OCI-LY7 (cell line): ENCODE data around the gene GUCY2F. TPM values are rescaled to one million over a fixed set of nuclear protein-coding genes. Genes with fewer than 3 reads are reported as not detected.

Experiments
- BruUV-seq: library from RNA; stranded (reverse); fragments of 400-500 nt; replicated peaks from 2 replicates; lab custom pipeline; 2021; lab: Mats Ljungman, UMichigan
- CTCF ChIA-PET: fragments of 300-600 bp; sonication (Branson Sonifier 250); formaldehyde crosslinking; loops from one replicate; lab custom pipeline; 2022; ENCODE audit warnings: antibody characterized with exemption; ENCODE audit not compliant: unreplicated experiment; lab: Charles Lee
- POLR2A ChIA-PET: fragments of 300-600 bp; sonication (Branson Sonifier 250); formaldehyde crosslinking; loops from one replicate; lab custom pipeline; 2022; ENCODE audit warnings: antibody characterized with exemption; lab: Charles Lee
- DNase-seq: peaks from one replicate; pipeline ENCODE4 v3.0.0-alpha.2; 2015; ENCODE audit warnings: low spot score
- H2AFZ ChIP-seq: fragments of 200-600 bp; sonication (generic), shearing (Covaris generic); 2 replicates; pipeline ENCODE4 v1.6.1; 2014; ENCODE audit warnings: mild to moderate bottlenecking, antibody characterized with exemption, low read length, moderate library complexity
- H3K27ac ChIP-seq: fragments of 200-600 bp; sonication (generic); 2 replicates; pipeline ENCODE4 v1.5.1; 2014; ENCODE audit warnings: mixed run types, low read depth, mild to moderate bottlenecking, moderate library complexity, low read length, inconsistent platforms; ENCODE audit not compliant: poor library complexity, severe bottlenecking
- H3K36me3 ChIP-seq: fragments of 200-600 bp; sonication (generic); 2 replicates; pipeline ENCODE4 v1.6.1; 2014; ENCODE audit warnings: mild to moderate bottlenecking, antibody characterized with exemption, low read length, moderate library complexity, mixed read lengths; ENCODE audit not compliant: insufficient read depth
- H3K4me1 ChIP-seq: fragments of 200-600 bp; sonication (generic); 2 replicates; pipeline ENCODE4 v1.5.1; 2014; ENCODE audit warnings: mild to moderate bottlenecking, low read length; ENCODE audit not compliant: insufficient read depth, poor library complexity, severe bottlenecking
- H3K4me2 ChIP-seq: fragments of 200-600 bp; sonication (generic); 2 replicates; pipeline ENCODE4 v1.6.1; 2014; ENCODE audit warnings: mild to moderate bottlenecking, low read length
- H3K4me3 ChIP-seq: fragments of 200-600 bp; sonication (generic); 2 replicates; pipeline ENCODE4 v1.5.1; 2014; ENCODE audit warnings: mild to moderate bottlenecking, low read depth, low read length; ENCODE audit not compliant: poor library complexity, severe bottlenecking
- H3K79me2 ChIP-seq: fragments of 200-600 bp; sonication (generic); 2 replicates; pipeline ENCODE4 v1.6.1; 2016; ENCODE audit warnings: low read depth, mild to moderate bottlenecking, low read length, moderate library complexity, mixed read lengths; ENCODE audit not compliant: insufficient read depth
- H3K9me2 ChIP-seq: fragments of 200-600 bp; sonication (generic); 2 replicates; pipeline ENCODE4 v1.6.1; 2016; ENCODE audit warnings: mild to moderate bottlenecking, low read length, mixed read lengths; ENCODE audit not compliant: insufficient read depth
- H3K9me3 ChIP-seq: fragments of 200-600 bp; sonication (generic); 2 replicates; pipeline ENCODE4 v1.6.1; 2014; ENCODE audit warnings: mild to moderate bottlenecking, mixed run types, low read length, mixed read lengths
- H4K20me1 ChIP-seq: fragments of 200-600 bp; sonication (generic); 2 replicates; pipeline ENCODE4 v1.6.1; 2014; ENCODE audit warnings: mild to moderate bottlenecking, antibody characterized with exemption, low read length, moderate library complexity, mixed read lengths; ENCODE audit not compliant: insufficient read depth
- EZH2phosphoT487 ChIP-seq: fragments of 200-600 bp; sonication (generic); IDR thresholded peaks from 2 replicates; pipeline ENCODE4 v1.6.1; 2018; ENCODE audit warnings: low read depth, borderline replicate concordance, mild to moderate bottlenecking, mixed run types, antibody characterized with exemption, low read length, moderate library complexity, mixed read lengths
- intact Hi-C: fragments of 100-400 bp; cut with micrococcal nuclease; formaldehyde crosslinking; loops from one replicate; pipeline ENCODE4 v1.10.0; 2022; ENCODE audit not compliant: unreplicated experiment
- total RNA-seq, 2 experiments: library from RNA; depleted of rRNA in 1 of 2; stranded (reverse); fragments of >200 nt in 1 of 2; shearing (Covaris generic) in 1 of 2; gene quantifications; 2 replicates each; pipeline ENCODE4 v1.2.3, GENCODE V29; 2014 to 2022
- TF ChIP-seq, protein P1 (sequence below): fragments of 200-600 bp; sonication (generic); conservative IDR thresholded peaks from 2 replicates; pipeline ENCODE4 v1.5.1; 2014; ENCODE audit warnings: mild to moderate bottlenecking, antibody characterized with exemption, low read length, moderate library complexity, mixed read lengths

Gene GUCY2F
- total RNA-seq, 2 experiments from 2014 or later = not detected

DNA sequence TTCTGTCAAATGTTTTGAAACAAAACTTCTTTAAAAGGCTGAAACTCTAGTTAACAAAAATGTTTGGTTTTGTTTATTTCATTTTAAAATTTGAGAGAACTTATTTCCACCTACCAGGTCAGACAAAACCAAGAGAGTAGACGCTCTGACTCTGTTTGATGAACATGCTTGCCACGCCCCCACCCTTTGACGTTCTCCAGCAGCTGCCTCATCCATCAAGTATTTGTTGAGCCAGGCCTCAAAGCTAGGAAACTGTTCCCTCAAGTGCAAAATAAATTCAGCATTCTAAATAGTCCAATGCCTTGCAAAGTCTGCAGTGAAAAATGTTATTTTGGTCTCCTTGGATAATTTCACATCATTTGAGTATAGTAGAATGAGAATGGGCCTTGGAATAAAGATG, 121.6 kb downstream of the GUCY2F start:
- H3K4me2 ChIP-seq = no peak overlapping the region
- DNase-seq = no peak
- ChIA-PET POLR2A (no interaction called here), CTCF (no interaction called here)
- H4K20me1 ChIP-seq = no peaks in the 10 kb centered on the region
- H3K79me2 ChIP-seq = no peaks in the 10 kb centered on the region
- no peaks in the 10 kb centered on the region for H3K36me3 ChIP-seq
- no peaks in the 10 kb centered on the region for H3K9me2 ChIP-seq
- H3K9me3 ChIP-seq = no peaks in the 10 kb centered on the region
- H2AFZ ChIP-seq = no peak overlapping the region
- H3K4me1 ChIP-seq = no peaks in the 10 kb centered on the region
- no peak for TF ChIP-seq EZH2phosphoT487
- TF ChIP-seq, protein P1, sequence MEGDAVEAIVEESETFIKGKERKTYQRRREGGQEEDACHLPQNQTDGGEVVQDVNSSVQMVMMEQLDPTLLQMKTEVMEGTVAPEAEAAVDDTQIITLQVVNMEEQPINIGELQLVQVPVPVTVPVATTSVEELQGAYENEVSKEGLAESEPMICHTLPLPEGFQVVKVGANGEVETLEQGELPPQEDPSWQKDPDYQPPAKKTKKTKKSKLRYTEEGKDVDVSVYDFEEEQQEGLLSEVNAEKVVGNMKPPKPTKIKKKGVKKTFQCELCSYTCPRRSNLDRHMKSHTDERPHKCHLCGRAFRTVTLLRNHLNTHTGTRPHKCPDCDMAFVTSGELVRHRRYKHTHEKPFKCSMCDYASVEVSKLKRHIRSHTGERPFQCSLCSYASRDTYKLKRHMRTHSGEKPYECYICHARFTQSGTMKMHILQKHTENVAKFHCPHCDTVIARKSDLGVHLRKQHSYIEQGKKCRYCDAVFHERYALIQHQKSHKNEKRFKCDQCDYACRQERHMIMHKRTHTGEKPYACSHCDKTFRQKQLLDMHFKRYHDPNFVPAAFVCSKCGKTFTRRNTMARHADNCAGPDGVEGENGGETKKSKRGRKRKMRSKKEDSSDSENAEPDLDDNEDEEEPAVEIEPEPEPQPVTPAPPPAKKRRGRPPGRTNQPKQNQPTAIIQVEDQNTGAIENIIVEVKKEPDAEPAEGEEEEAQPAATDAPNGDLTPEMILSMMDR = no peak
- H3K27ac ChIP-seq = no peak overlapping the region
- intact Hi-C loops = no loop called here
- BruUV-seq = no TSS peak
- no peak overlapping the region for H3K4me3 ChIP-seq

DNA sequence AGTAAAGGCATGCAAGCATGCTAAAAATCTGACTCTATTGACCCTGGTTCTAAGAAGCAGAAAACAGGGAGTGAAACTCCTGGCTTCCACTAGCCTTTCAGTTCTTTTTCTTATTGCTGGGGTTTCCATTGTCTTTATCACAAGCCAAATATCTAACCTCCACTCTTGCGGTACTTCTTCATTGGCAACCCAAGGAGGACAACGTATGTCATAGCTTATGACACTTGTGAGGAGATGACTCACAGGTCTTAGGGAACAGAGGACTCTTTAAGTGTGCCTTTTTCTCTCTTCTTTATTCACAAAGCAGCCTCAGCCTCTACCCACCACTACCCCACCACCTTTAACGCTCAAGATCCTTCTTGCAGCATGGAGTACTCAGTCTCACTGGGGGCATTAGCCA, 124.2 kb downstream of the GUCY2F start:
- BruUV-seq = no TSS peak
- H3K27ac ChIP-seq = no peak overlapping the region
- TF ChIP-seq EZH2phosphoT487 = no peak
- TF ChIP-seq, protein P1 = no peak
- no peaks in the 10 kb centered on the region for H3K9me2 ChIP-seq
- ChIA-PET POLR2A (no interaction called here), CTCF (no interaction called here)
- H4K20me1 ChIP-seq = no peaks in the 10 kb centered on the region
- no peaks in the 10 kb centered on the region for H3K79me2 ChIP-seq
- H3K9me3 ChIP-seq = no peaks in the 10 kb centered on the region
- no peak overlapping the region for H3K4me2 ChIP-seq
- no peak overlapping the region for H3K4me3 ChIP-seq
- no peak for DNase-seq
- H3K4me1 ChIP-seq = no peaks in the 10 kb centered on the region
- intact Hi-C loops = no loop called here
- H3K36me3 ChIP-seq = no peaks in the 10 kb centered on the region
- no peak overlapping the region for H2AFZ ChIP-seq

DNA sequence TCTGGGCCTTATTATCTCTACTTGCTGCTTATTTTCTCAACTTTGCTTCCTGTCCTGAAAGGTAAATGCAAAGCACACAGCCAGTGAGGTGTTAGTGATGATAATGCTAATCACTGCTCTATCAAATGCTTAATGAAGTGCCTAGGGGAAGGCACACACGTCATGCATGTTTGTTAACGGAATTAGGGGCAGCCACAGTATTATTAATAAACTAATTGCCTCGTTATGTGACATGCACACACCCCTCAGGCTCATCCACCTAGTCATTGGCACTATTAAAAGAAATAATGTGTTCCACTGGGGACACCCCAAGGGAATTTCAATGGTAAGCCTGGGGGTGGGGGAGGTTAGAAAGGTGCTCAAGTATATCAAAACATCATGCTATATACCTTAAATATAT, 125.2 kb downstream of the GUCY2F start:
- POLR2A ChIA-PET = interaction anchor here (0.6 kb wide), 1 partner anchor 985 kb away, joined by 4 read pairs; no protein-coding TSS in a partner anchor

More for the DNA sequence above, 125.2 kb downstream of the GUCY2F start:
- Histone ChIP-seq H3K79me2 (no peaks in the 10 kb centered on the region), H3K9me3 (no peaks in the 10 kb centered on the region), H3K4me2 (no peak overlapping the region), H3K9me2 (no peaks in the 10 kb centered on the region), H3K4me1 (no peaks in the 10 kb centered on the region), H3K27ac (no peak overlapping the region), H3K4me3 (no peak overlapping the region), H4K20me1 (no peaks in the 10 kb centered on the region), H2AFZ (no peak overlapping the region), H3K36me3 (no peaks in the 10 kb centered on the region)
- BruUV-seq = no TSS peak
- CTCF ChIA-PET = no interaction called here
- no peak for TF ChIP-seq EZH2phosphoT487
- TF ChIP-seq, protein P1 = no peak
- no peak for DNase-seq
- intact Hi-C loops = no loop called here
